Type B pancreatic cell (in vitro differentiated cells): ENCODE results near the gene ELL. TPM values are rescaled to one million over a fixed set of nuclear protein-coding genes. Genes with fewer than 3 reads are reported as not detected.
A peak's percentile ranks its signal among the peaks of the same experiment; 100 is the strongest.
"Not testable (repeated sequence)": the region's sequence is repeated elsewhere in the genome, so short reads cannot be mapped to it uniquely, and the experiment has no call there.

Experiments
- DNase-seq: peaks from one replicate; pipeline ENCODE4 v3.0.0; 2021; ENCODE audit warnings: mixed read lengths; ENCODE audit not compliant: unreplicated experiment; ENCODE audit errors: extremely low spot score
- H3K27ac Mint-ChIP-seq: 2 replicates; pipeline ENCODE4 v1.8.0; 2021; ENCODE audit warnings: mild to moderate bottlenecking, mixed read lengths
- H3K27me3 Mint-ChIP-seq: 2 replicates; pipeline ENCODE4 v1.8.0; 2021; ENCODE audit warnings: mixed read lengths
- H3K36me3 Mint-ChIP-seq: 2 replicates; pipeline ENCODE4 v1.8.0; 2021; ENCODE audit warnings: mixed read lengths
- H3K4me1 Mint-ChIP-seq: one replicate; pipeline ENCODE4 v1.8.0; 2021; ENCODE audit warnings: mixed read lengths; ENCODE audit not compliant: unreplicated experiment
- H3K4me3 Mint-ChIP-seq: 2 replicates; pipeline ENCODE4 v1.8.0; 2021; ENCODE audit warnings: mild to moderate bottlenecking, mixed read lengths
- H3K9me3 Mint-ChIP-seq: 2 replicates; pipeline ENCODE4 v1.8.0; 2021; ENCODE audit warnings: mixed read lengths
- total RNA-seq: library from RNA; stranded (reverse); gene quantifications from 2 replicates; pipeline ENCODE4 v1.2.1, GENCODE V29; 2021; ENCODE audit warnings: low replicate concordance
- TF ChIP-seq, protein P1 (sequence below): fragments of 200-600 bp; sonication (generic); conservative IDR thresholded peaks from 2 replicates; pipeline ENCODE4 v1.5.0; 2021; ENCODE audit warnings: antibody characterized with exemption, mild to moderate bottlenecking

The ELL gene
- total RNA-seq, 1 donor from 2014 or later: 13.6 TPM

DNA sequence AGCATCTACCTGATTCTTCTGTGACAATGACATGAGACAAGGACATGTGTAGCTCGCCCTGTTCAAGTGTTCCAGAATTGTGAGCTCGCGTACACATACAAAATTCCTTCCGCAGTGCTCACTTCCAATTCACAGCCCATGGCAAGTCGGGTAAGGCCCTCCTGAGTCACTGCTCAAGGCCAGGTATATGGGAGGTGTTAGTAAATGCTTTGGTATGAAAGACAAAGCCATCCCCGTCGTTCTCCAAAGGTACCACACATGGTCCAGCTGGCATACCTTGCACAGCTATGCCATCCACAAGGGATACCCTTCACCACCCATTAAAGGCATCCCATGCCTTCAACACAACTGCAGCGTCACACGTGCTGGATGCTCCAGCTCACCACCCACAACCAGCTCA is 4.4 kb upstream of the ELL start:
- Mint-ChIP-seq H3K27ac (no peak overlapping the region), H3K36me3 (no peaks in the 10 kb centered on the region), H3K27me3 (no peaks in the 10 kb centered on the region), H3K4me1 (no peaks in the 10 kb centered on the region), H3K9me3 (no peaks in the 10 kb centered on the region), H3K4me3 (no peak overlapping the region)
- DNase-seq: no peak
- TF ChIP-seq, protein P1, sequence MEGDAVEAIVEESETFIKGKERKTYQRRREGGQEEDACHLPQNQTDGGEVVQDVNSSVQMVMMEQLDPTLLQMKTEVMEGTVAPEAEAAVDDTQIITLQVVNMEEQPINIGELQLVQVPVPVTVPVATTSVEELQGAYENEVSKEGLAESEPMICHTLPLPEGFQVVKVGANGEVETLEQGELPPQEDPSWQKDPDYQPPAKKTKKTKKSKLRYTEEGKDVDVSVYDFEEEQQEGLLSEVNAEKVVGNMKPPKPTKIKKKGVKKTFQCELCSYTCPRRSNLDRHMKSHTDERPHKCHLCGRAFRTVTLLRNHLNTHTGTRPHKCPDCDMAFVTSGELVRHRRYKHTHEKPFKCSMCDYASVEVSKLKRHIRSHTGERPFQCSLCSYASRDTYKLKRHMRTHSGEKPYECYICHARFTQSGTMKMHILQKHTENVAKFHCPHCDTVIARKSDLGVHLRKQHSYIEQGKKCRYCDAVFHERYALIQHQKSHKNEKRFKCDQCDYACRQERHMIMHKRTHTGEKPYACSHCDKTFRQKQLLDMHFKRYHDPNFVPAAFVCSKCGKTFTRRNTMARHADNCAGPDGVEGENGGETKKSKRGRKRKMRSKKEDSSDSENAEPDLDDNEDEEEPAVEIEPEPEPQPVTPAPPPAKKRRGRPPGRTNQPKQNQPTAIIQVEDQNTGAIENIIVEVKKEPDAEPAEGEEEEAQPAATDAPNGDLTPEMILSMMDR: no peak

DNA sequence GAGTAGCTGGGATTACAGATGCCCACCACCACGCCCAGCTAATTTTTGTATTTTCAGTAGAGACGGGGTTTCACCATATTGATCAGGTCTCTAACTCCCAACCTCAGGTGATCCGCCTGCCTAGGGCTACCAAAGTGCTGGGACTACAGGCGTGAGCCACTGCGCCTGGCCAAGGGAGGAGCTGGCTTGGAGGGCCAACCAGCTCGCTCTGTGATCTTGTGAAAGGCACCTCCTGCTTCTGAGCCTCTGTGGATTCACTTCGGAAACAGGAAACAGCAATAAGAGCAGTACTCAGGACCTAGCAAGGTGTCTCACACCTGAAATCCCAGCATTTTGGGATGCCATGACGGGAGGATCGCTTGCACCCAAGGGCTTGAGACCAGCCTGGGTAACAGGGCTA is 2.0 kb upstream of the ELL start:
- Mint-ChIP-seq H3K27ac (no peak overlapping the region), H3K9me3 (no peaks in the 10 kb centered on the region), H3K4me3 (no peak overlapping the region), H3K27me3 (no peaks in the 10 kb centered on the region), H3K4me1 (peaks cover 8% of the 10 kb centered on the region), H3K36me3 (no peaks in the 10 kb centered on the region)
- no peak for DNase-seq
- TF ChIP-seq, protein P1: no peak

DNA sequence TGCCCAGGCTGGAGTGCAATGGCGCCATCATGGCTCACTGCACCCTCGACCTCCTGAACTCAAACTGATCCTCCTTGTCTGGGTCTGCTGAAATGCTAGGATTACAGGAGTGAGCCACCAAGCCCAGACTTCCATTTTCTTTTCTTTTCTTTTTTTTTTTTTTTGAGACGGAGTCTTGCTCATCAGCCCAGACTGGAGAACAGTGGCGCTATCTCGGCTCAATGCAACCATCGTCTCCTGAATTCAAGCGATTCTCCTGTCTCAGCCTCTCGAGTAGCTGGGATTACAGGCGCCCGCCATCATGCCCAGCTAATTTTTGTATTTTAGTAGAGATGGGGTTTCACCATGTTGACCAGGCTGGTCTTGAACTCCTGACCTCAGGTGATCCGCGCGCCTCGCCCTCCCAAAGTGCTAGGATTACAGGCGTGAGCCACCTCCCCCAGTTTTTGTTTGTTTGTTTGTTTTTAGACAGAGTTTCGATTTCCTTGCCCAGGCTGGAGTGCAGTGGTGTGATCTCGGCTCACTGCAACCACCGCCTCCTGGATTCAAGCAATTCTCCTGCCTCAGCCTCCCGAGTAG is 1.1 kb upstream of the ELL start:
- not testable (repeated sequence) for H3K27me3 Mint-ChIP-seq, H3K36me3 Mint-ChIP-seq, H3K4me3 Mint-ChIP-seq, H3K9me3 Mint-ChIP-seq, H3K4me1 Mint-ChIP-seq, DNase-seq
- H3K27ac Mint-ChIP-seq: peak overlapping the region; percentile 98

DNA sequence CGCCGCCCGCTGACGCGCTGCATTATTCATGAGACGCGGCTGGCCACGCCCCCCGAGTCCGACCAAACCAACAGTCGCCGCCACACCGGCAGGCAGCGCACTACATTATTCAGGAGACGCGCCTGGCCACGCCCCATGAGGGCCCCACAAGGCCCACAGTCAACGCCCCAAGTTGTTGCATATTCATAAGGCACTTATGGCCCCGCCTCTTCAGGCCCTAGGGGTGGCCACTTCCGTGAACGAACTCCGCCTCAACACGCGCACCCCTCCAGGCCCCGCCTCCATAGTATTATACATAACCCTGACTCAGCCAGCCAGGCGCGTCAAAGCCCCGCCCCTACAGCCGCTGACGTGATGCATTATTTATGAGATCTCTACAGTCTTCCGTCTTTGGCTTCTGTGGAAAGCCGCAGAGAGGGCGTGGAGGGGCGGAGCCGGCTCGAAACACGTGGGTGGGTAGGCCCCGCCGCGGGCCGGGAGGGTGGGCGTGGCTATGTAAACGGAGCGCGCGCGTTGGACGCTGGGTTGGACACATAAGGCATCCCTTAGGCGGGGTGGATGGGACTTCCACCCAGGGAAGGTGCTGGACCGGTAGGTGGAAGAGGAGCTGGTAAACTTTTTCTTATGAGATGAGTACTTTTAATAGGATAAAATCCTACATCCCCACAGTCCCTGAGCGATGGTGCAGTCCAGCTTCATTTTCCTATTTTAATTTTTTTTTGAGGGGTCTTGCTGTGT is 423 bp upstream of the ELL start:
- no peaks in the 10 kb centered on the region for H3K9me3 Mint-ChIP-seq
- H3K27me3 Mint-ChIP-seq: no peaks in the 10 kb centered on the region
- TF ChIP-seq, protein P1: peak; percentile 27
- peaks cover 8% of the 10 kb centered on the region for H3K4me1 Mint-ChIP-seq
- H3K27ac Mint-ChIP-seq: peak overlapping the region; percentile 98
- peak; percentile 100 for DNase-seq
- peak overlapping the region; percentile 96 for H3K4me3 Mint-ChIP-seq
- no peaks in the 10 kb centered on the region for H3K36me3 Mint-ChIP-seq

DNA sequence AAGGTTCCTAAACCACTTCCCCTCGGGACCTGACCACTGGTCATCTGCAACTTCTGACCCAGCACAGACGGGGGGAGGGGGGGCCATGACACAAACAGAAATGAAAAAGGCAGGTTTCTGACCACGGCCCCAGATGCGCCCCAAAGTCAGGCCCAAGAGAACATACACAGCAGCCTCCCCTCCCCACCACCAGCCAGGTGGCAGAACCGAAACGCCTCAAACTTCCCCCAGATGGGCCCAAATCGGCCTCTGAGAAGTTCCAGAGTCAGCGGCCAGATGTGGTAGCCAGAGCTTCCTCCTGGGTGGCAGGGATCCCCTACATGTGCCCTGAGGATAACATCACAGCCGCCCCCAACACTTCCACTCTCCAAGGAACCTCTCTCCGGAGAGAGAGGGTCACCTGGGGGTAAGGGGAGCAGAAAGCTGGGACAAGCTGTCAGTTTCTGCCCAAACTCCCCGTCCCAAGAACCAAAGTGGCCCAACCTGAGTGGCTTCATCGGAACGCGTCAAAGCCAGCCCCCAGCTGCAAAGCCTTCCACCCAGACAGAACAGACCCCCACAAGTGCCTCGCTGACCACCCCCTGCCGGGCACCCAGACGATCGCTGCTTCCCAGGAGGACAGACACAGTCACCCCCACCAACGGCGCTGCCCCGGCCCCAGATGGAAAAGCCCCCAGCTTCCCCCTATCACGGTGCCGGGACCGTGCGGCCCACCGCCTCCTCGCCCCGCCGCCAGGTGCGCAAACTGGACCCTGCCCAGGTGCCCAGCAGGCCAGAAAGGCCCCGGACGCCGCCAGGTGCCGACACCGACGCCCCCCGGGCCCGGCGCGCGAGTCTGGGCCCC is 800 bp downstream of the ELL start:
- peak overlapping the region; percentile 98 for H3K27ac Mint-ChIP-seq
- no peaks in the 10 kb centered on the region for H3K36me3 Mint-ChIP-seq
- peaks cover 8% of the 10 kb centered on the region for H3K4me1 Mint-ChIP-seq
- no peaks in the 10 kb centered on the region for H3K9me3 Mint-ChIP-seq
- TF ChIP-seq, protein P1: peak; percentile 23
- peak overlapping the region; percentile 96 for H3K4me3 Mint-ChIP-seq
- no peaks in the 10 kb centered on the region for H3K27me3 Mint-ChIP-seq
- no peak for DNase-seq
